DMS153 treated with DMSO at 0.1 percent for 48 hours (cell line): Measurements from ENCODE around the gene DPEP1.
A peak's percentile ranks its signal among the peaks of the same experiment; 100 is the strongest.
"Not testable (repeated sequence)": the region's sequence is repeated elsewhere in the genome, so short reads cannot be mapped to it uniquely, and the experiment has no call there.

ENCODE experiments used
- DNase-seq: peaks from one replicate; lab custom pipeline; 2025; ENCODE audit not compliant: unreplicated experiment; lab: John Stamatoyannopoulos, UW

DPEP1 gene

DNA sequence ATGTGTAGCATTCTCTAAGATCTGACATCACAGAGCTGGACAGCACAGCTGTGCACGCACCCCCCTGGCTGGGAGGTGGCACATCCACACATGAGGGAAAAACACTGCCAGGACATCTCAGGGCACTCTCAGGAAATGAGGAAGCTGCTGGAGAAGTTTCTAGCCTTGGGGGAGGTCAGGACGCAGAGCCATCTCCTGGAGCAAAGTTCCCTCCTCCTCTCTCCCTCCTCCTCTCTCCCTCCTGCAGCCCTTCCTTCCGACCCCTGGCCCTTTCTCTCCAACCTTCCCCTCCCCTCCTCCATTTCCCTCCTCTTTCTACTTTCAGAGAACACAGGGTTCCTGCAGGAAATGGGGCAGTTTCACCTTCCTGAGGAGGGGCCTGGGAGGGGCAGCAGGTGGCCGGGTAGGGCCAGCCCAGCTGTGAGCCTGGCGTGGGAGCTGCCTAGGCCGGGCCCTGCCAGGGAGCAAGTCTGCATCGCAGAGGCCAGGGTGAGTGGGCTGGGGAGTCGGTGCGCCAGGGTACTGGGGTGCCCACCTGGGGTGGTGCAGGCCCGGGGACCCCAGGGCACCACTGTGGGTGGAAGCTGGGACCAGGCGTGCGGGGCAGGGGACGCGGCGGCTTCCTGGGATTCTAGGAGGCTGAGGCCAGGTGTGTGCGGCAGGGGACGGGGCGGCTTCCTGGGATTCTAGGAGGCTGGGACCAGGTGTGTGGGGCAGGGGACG lies at the start of gene DPEP1:
DPEP1 (plus strand) TSS at position 412 of the 723 bp plus-strand sequence. CDS start 16,769 bp downstream, outside the sequence.
- no peak for DNase-seq

DNA sequence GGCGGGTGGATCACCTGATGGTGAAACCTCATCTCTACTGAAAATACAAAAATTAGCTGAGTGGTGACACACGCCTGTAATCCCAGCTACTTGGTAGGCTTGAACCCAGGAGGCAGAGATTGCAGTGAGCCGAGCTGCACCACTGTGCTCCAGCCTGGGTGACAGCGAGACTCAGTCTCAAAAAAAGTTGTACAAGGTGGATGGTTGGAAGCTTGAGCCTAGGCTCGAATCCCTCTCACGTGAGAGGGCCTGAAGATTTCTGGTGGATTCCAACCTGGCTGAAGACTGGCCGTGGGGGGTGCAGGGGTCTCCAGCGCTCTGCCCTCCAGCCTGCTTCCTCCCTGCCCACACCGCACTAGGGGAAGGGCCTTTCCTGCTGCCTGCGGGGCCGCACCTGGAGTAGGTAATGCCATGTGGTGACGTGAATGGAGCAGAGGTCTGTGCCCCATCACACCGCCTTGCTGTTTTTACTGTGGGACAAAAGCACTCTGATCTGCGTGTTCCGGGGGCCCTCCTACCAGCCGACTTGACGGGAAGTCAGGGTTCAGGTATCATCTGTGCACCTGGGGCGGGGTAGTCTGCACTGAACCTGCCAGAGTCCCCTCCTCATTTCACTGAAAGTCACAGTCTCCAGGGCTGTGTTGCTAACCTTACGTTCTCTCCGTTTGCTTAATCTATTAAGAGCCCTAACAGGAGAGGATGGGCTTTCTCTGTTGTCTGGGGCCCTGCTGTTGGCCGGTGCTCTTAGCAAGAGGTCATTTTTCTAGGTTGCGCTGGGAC lies 48.8 kb upstream of the DPEP1 start:
- DNase-seq: no peak

DNA sequence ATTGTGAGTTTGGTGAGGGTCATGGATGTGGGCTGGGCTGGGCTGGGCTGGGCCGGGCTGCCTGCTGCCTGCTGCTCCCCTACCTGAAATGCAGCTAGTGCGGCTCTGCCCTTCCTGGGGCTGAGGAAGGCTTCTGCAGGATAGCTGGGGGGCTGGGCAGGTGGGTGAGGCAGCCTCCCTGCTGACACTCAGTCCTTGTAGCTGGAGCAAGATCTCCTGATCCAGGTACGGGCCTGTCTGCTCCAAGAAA lies 48.3 kb upstream of the DPEP1 start:
- DNase-seq: no peak

DNA sequence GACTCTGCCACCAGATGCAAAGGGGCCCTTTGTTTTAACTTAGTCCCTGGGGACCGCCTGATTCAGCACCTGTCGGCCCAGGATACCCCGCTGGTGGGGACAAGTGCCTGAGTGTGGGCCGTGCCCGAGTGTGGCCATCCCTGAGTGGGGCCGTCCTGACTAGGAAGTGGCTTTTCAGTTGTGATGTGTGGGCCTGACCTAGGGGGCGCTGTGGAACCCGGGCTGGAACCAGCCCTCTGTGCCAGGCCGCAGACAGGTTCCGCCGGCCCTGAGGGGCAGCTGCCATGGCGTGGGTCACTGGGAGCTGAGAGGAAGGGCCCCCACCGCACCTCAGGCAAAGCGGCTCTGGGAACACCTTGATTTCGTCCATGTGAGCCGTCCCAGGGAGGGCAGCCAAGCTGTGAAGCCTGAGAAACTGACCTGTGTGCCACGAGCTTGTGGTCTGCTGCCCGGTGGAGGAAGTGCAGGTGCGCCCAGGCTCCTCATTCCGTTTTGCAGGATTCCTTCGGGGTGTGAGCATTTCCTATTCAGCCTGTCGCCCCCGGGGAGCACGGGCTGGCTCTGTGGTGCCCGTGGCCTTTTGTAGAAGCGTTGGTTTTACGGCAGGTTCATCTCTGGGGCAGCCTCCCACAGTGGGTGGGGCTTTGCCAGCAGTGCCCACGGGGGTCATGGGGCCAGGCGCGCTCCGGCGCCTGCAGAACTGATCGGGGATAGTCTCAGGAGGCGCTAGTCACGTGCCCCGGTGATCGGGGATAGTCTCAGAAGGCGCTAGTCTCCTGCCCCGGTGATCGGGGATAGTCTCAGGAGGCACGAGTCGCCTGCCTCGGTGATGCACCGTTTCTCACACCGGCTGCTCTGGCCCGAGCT lies 47.7 kb upstream of the DPEP1 start:
- no peak for DNase-seq

DNA sequence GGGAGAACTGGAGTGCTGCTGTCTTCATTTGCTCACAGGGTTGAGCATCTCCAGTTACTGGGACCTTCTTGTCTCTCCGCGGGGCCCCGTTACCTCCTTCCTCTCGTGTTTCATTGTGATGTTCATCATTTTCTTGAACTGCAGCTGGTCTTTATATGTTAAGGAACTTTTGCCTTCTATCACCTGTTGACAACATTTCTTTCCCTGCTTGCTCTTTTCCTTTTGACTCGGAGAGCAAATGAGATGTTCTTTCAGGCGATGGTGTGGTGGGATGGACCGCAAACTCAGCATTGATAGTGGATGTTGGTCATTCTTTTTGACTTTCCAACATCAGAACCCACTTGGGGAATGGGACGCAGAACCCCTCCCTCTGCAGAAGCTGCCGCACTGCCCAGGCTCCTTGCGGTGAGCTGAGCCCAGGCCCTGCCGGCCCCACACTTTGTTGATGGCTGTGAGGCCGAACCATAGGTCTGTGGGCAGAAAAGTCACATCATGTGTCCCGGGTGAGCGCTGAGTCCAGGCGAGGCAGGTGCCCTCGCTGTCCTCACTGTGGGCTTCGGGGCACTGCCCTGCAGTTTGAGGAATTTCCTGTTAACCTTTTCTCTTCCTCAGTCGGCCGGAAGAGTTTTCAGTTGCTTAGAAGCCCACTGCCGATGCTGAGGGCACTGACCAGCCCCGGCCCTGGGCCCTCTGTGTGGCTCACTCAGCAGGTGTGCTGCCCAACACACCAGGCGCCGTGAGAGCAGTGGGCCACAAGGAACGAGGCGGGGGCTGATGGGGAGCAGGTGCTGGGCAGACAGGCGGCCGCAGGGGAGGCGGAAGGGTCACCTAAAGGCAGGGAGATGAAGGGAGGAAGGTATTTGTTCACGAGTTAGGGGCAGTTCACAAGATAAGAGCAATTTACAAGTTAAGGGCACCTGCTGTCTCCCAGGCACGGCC lies 45.5 kb upstream of the DPEP1 start:
- DNase-seq: no peak

DNA sequence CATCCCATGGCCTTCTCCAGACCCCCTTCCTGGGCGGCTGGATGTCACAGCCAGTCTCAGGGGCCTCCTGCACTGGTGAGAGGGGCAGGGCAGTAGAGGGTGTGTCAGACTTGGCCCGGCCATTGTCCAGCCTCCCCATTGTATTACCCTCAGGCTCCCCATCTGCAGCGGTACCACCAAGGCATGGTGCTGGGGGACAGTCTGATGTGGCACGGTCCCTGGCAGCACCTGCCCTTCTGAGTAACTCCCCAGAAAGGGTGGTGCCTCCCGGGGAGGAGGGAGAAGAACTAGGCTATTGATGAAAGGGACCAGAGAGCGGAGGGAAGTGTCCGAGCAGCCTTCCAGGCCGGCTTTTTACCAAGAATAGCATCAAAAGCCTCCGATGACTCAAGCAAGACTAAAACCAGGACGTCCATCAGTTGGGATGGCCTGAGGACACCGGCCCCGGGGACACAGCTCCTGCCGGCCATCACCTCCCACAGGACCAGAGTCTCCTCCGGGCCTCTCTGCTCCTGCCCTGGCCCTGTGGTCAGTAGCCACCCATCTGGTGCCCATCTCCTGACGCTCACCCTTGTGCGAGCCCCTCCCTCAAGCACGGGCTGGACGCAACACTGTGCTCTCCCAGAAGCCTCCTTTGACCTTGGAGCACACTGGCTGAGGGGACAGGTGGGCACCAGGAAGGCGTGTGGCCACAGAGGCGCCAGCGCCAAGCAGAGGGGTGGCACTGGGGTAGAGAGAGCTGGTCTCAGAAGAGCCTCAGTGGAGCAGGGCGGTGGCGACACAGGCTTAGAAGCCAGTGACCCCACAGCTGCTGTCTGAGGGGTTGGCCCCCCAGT lies 43.7 kb upstream of the DPEP1 start:
- no peak for DNase-seq

DNA sequence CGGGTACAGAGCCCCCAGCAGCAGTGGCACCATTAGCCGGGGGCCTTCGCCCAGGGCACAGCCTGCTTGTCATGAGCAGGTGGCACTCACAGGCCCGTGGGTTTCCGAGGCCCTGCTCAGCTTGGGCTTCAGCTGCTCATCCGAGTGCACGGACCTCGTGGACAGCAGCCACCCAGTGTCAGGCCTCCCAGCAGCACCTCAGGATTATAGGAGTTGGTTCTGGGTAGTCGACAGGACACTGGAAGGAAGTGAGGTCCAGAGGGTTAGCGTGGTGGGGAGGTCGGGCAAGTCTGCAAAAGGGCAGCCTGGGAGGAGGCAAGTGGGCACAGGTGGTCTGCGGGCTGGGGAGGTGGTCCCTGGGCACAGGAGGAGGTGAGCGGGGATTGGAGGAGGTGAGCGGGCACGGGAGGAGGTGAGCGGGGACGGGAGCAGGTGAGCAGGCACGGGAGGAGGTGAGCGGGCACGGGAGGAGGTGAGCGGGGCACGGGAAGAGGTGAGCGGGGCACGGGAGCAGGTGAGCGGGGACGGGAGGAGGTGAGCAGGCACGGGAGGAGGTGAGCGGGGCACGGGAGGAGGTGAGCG lies 43.0 kb upstream of the DPEP1 start:
- DNase-seq: no peak

DNA sequence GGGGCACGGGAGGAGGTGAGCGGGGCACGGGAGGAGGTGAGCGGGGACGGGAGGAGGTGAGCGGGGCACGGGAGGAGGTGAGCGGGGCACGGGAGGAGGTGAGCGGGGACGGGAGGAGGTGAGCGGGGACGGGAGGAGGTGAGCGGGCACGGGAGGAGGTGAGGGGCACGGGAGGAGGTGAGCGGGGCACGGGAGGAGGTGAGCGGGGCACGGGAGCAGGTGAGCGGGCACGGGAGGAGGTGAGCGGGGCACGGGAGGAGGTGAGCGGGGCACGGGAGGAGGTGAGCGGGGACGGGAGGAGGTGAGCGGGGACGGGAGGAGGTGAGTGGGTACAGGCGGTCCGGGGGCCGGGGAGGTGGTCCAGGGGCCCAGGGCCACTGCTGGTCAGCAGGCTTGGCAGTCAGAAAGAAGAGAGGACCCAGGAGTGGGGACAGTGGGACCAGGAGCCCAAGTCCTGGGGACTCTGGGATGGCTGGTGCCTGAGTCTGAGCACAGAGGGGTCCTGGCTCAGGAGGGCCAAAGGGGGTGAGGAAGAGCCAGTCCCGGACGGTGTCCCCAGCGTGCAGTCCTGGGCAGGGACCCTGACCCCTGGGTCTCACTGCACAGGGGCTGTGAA lies 42.4 kb upstream of the DPEP1 start:
- DNase-seq: not testable (repeated sequence)

DNA sequence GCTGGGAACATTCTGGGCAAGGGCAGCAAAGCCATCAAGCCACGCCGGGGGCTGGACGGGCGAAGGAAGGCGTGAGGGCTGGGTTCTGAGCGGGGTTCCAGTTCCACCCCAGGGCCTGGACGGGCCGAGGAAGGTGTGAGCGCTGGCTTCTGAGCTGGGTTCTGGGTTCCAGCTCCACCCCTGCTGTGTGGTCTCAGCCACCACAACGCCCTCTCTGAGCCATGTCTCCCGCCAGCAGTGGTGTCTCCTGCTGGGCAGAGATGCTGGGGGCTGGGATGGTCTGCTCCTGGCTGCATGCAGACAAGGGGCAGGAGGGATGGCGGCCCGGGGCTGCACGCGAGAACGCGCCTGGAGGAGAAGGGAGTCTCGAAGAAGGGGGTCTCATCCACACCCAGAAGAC lies 41.8 kb upstream of the DPEP1 start:
- no peak for DNase-seq

DNA sequence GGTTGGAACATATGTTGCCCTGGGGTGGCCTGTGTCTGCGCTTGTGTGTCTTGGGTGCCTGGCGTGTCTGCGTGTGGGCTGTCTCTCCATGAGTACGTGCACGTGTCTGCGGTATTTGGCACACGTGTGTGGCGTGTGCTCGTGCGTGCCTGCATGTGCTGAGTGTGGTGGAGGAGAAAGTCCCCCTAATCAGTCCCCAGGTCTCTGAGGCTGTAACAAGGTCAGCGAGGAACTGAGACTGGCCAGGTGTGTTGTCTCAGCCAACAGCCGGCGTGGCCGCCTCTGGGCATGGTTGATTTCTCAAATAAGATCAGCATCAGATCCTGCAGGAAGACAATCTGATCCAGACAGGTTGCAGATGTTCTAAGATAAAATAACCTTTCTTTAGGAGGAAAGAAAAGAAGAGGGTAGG lies 41.4 kb upstream of the DPEP1 start:
- no peak for DNase-seq

DNA sequence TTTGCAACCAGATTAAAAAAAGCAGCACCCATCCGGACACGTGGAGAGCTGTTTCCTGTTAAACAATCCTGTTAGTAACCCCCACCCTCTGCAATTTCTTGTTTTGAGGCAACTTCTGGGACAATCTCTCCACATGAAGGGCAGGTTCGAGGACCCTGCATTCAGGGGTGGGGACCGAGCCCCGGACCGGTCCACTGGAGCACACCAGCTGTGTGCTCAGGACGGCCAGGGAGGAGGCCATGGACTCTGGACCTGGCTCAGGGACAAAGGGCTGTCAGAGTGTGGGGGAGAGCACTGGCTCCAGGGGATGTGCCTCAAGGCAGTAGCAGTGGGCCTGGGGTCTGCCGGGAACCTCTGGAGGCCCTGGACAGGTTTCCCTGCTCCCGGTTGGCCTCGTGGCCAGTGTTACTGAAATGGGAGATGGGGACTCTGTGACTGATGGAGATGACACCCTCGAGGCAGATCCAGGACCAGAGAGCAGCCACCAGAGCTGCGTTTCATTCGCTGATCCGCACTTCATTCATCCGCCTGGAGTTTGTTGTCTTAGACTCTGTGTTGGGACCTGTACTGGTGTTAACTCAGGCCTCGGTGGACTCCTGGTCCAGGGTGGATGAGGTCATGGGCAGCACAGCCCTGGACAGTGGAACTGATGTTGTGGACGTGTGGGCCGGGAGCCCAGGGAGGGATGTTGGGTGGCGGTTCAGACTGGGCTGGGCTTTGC lies 40.8 kb upstream of the DPEP1 start:
- DNase-seq: no peak

DNA sequence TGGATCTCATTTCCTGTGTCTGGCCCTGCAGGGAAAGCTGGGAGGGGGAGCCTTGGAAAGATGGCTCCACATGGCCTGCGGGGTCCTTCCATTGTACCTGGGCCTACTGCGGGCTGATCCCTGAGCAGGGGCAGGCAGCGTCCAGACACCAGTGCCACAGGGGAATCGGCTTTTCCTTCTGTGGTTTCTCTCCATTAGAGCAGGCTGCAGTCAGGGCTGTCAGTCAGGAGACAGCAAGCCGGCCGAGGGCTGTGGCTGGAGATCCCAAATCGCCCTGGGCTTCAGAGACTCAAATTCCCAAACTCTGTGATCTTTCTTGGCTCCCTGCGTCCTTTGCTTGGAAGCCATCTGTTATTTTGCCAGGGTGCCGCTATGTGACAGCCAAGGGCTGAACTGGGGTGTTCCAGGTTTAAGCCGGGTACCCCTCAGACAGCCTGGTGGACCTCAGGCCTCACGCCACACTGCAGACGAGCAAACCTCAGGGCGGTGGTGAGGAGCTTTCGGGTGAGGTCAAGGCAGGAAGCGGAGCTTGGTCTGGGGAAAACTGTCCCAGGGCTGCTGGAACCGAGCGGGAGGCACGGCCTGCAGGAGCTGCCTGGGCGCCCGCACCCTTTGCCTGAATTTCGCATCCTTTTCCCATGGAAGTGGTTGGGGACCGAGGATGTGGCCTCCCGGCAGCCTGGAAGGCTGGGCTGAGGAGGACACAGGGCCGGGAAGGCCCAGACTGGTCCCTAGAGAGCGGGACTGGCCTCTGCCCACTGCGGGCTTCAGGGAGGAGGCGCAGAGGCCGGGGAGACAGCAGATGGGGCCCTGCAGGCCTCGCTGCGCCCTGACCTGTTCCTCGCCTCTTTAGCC lies 39.4 kb upstream of the DPEP1 start:
- no peak for DNase-seq

DNA sequence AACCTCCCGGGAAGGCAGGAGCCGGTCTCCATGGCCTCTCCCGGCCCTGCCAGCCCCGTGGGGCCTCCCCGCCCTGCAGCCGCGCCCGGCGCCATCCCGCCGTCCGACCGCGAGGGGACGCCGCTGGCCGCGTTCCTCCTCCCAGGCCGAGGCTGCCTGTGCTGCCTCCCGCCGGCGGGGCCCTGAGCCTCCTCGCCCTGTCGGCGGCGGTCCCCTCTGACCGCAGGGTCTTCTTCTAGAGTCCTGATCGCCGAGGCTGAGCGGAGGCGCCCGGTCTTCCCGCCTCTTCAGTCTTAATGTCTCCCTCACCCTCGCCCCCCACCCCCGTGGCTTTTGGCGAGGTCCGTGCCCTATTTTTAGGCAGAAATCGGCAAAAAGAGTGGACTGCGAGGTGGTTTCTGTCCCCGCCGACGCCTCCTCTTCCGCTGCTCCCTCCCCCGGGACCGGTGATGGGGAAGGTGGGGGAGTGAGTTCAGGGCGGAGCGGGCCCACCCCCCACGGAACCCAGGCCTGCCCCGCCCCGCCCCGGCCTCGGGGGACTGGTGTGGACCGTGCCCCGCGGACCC lies 38.7 kb upstream of the DPEP1 start:
- peak; percentile 33 for DNase-seq

DNA sequence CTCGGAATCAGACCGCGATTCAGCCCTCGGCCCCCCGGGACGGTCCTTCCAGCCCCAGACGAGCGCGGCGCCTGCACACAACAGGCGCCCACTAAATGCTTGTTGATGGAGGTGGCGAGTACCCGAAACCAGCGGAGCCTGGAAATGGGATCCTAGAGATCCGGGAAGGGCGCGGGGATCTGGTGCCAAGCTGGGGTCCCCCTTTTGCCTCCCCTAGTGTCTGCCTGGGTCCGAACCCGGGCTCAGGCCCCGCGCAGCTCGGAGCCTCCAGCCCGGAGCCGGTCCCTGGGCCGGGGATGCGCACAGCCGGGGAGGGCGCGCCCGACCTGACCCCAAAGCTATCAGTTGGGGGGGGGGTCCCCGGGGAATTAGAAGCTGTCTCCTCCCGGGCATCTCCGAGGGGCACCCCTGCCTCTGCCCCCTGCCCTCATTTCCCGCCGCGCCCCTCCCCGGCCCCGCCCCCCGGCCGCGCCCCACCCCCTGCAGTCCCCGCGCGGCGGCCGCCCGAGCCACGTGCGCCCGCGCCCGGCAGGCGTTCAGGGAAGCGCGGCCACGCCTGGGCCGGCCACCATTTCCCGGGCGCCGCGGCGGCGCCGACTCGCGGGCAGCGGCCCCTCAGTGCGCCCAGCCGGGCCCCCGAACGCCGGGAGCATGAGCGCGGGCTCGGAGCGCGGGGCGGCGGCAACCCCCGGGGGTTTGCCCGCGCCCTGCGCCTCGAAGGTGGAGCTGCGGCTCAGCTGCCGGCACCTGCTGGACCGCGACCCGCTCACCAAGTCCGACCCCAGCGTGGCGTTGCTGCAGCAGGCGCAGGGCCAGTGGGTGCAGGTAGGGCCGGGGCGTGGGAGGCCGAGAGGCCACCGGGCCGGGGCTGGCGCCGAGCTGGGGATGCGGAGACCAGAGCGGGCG lies 37.9 kb upstream of the DPEP1 start, which contains the start of gene CPNE7:
CPNE7 (plus strand) TSS at position 512 of the 906 bp plus-strand sequence; CDS start at position 652, 140 bp downstream.
- no peak for DNase-seq

DNA sequence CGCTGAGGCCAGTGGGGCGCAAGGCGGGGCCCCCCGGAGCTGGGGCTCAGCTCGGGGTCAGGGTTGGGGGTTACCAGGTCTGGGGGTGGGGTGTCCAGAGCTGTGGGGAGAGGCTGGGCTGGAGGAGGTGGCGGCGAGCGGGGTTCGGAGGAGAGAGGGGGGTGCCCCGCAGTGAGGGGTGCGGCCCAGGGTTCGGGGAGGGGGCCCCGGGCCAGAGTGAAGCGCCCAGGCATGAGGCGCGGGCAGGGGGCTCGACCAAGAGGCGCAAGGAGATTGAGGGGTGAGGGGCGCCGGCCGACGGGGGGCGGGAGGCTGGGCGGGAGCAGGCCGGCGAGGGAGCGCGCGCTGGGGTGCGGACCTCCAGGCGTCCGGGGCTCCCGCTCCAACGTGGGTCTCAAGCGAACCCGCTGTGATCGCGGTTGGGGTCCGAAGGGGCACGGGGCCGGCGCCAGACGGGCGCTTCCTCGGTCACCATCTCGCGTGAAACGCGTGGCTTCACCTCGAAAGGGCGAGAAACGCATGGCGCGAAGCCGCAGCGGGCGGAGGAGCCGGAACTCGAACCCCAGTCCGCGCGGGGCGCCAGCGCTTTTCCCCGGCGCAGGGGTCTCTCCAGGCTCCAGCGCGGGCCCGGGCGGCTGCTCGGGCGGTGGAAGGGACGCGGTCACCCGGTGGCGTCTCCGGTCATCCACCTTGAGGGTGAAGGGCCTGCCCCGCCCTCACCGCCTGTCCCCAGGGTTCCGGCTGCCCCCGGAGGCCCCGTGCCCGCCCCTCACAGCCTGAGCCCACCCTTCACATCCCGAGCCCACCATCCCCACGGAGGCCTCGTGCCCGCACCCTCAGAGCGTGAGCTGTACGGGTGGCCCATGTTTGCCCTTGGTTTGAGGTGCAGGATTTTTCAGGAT lies 37.0 kb upstream of the DPEP1 start:
- DNase-seq: no peak
